ENCODE measurements around the gene ISG20L2. TPM values are rescaled to one million over a fixed set of nuclear protein-coding genes. Genes with fewer than 3 reads are reported as not detected.

Gene ISG20L2
- polyA plus RNA-seq, 1 of the 3 experiments (the other 2 are of a cell fraction) = 31.6 TPM

DNA sequence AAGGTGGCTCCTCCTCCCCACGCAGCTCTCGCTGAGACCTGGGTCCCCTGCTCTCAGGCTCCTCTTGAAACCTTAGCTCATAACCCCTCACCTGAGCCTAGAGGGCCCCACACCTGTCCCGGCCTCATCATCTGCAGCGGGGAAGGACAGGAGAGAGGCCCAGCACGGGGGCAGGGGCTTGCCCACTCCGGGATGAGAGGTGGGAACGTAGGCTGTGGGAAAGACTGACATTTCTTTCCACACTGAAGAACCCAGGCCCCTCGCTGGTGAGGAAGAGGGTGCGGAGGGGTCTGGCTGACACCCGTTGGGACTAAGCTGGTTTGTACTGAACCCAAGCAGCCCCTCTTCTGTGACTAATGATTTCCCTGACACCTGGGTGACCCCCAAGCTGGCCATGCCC, 37.4 kb downstream of the ISG20L2 start:
- peaks cover 11% of the 10 kb centered on the region for H3F3A ChIP-seq (replicated peaks; ENCODE audit: insufficient read depth)
- H4K20me1 ChIP-seq (ENCODE audit: insufficient read depth) = no peaks in the 10 kb centered on the region
- no peak overlapping the region for H3K4me3 ChIP-seq (ENCODE audit: low read depth in 2 of 2, low read length in 1 of 2)
- TF ChIP-seq NRF1 (IDR thresholded peaks at IDR 0.05; ENCODE audit: low read depth, low read length) (no peak), YY1 (IDR thresholded peaks at IDR 0.05; ENCODE audit: low read depth) (no peak), TAF1 (IDR thresholded peaks at IDR 0.05; ENCODE audit: borderline replicate concordance, low read depth, low read length) (no peak), REST (IDR thresholded peaks at IDR 0.05; ENCODE audit: low read depth, low read length) (no peak), RXRA (IDR thresholded peaks at IDR 0.05; ENCODE audit: borderline replicate concordance, low read depth) (no peak), SMC3 (IDR thresholded peaks at IDR 0.05; ENCODE audit: low read depth, low read length) (no peak)
- ChIA-PET CTCF (interaction anchor here (1.2 to 45.5 kb wide), 12 partner anchors 12 to 237 kb away, joined by 4 to 2702 read pairs (median 53); partner anchors contain the start of genes CRABP2, INSRR, ISG20L2 and METTL25B), POLR2A (interaction anchor here (1.4 to 4.3 kb wide), 4 partner anchors 10 to 38 kb away, joined by 6 to 57 read pairs (median 32); partner anchors contain the start of genes CRABP2, ISG20L2 and METTL25B)
- whole genome bisulfite sequencing (ENCODE audit: low lambda C conversion rate) = 92% methylated on average over 10 of the region's 10 CpGs
- H3K79me2 ChIP-seq (ENCODE audit: insufficient read depth) = no peaks in the 10 kb centered on the region
- no peaks in the 10 kb centered on the region for H3K9me3 ChIP-seq
- H3K4me2 ChIP-seq = no peak overlapping the region
- no peaks in the 10 kb centered on the region for H3K9me2 ChIP-seq
- H3K9ac ChIP-seq = no peak overlapping the region
- peaks cover 14 to 55% of the 10 kb centered on the region in 2 experiments; a peak in 3 of 4 replicates for H3K4me1 ChIP-seq (ENCODE audit: control insufficient read depth in 1 of 2, insufficient read depth in 2 of 2, low read depth in 1 of 2, low read length in 1 of 2)
- H3K27me3 ChIP-seq (ENCODE audit: insufficient read depth) = no peaks in the 10 kb centered on the region
- no peak for DNase-seq
- H2AFZ ChIP-seq (ENCODE audit: low read depth) = no peak overlapping the region
- H3K36me3 ChIP-seq (replicated peaks in 1 of 2; ENCODE audit: control insufficient read depth in 1 of 2, insufficient read depth in 2 of 2, low read length in 1 of 2) = no peaks in the 10 kb centered on the region
- H3K27ac ChIP-seq (ENCODE audit: low read depth in 2 of 2, low read length in 1 of 2) = peak overlapping the region in 1 of 2 experiments; percentile 86; a peak in 2 of 4 replicates

DNA sequence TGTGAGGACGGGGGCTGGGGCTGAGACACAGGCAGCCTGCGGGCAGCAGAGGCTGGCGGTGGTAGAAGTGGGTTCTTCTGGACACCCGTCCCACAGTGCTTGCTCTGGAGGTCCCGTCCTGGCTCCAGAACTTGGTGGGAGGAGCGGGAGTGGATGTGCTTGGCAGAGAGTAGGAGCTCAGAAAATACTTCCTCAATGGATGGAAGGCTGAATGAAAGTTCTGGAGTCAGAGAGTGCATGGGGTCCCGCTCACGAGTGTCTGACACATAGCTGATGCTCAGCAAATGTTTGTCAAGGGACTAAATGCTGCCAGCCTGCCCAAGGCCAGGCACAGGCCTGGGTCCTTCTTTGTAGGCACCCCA, 37.9 kb downstream of the ISG20L2 start:
- CTCF ChIA-PET = interaction anchor here (1.0 to 45.5 kb wide), 22 partner anchors 12 to 237 kb away, joined by 3 to 2702 read pairs (median 17); partner anchors contain the start of genes CRABP2, INSRR, ISG20L2 and METTL25B
- Histone ChIP-seq H3F3A (replicated peaks; ENCODE audit: insufficient read depth) (peaks cover 11% of the 10 kb centered on the region), H3K9me2 (no peaks in the 10 kb centered on the region), H4K20me1 (ENCODE audit: insufficient read depth) (no peaks in the 10 kb centered on the region), H3K9ac (no peak overlapping the region), H3K9me3 (no peaks in the 10 kb centered on the region), H3K79me2 (ENCODE audit: insufficient read depth) (no peaks in the 10 kb centered on the region), H3K4me2 (peak overlapping the region; percentile 82; the same call in 1 of the 2 replicates), H3K4me1 (ENCODE audit: control insufficient read depth in 1 of 2, insufficient read depth in 2 of 2, low read depth in 1 of 2, low read length in 1 of 2) (peaks cover 14 to 55% of the 10 kb centered on the region in 2 experiments; a peak in 3 of 4 replicates), H3K27ac (ENCODE audit: low read depth in 2 of 2, low read length in 1 of 2) (peak overlapping the region in 1 of 2 experiments; percentile 86; a peak in 1 of 4 replicates), H2AFZ (ENCODE audit: low read depth) (no peak overlapping the region), H3K27me3 (ENCODE audit: insufficient read depth) (no peaks in the 10 kb centered on the region), H3K4me3 (ENCODE audit: low read depth in 2 of 2, low read length in 1 of 2) (no peak overlapping the region), H3K36me3 (replicated peaks in 1 of 2; ENCODE audit: control insufficient read depth in 1 of 2, insufficient read depth in 2 of 2, low read length in 1 of 2) (no peaks in the 10 kb centered on the region)
- 89% methylated on average over 8 of the region's 8 CpGs for WGBS (ENCODE audit: low lambda C conversion rate)
- DNase-seq = no peak
- POLR2A ChIA-PET = interaction anchor here (1.2 to 4.3 kb wide), 9 partner anchors 14 to 166 kb away, joined by 4 to 57 read pairs (median 8); partner anchors contain the start of genes CRABP2, ISG20L2 and METTL25B
- TF ChIP-seq CHD2 (IDR thresholded peaks at IDR 0.05; ENCODE audit: low read length, partially characterized antibody) (no peak), USF1 (IDR thresholded peaks at IDR 0.05; ENCODE audit: borderline replicate concordance, low read depth) (no peak), SIN3A (IDR thresholded peaks at IDR 0.05; ENCODE audit: borderline replicate concordance, low read depth, low read length) (no peak), MEF2A (IDR thresholded peaks at IDR 0.05; ENCODE audit: borderline replicate concordance, low read depth) (no peak), ELF1 (IDR thresholded peaks at IDR 0.05) (no peak), YY1 (IDR thresholded peaks at IDR 0.05; ENCODE audit: low read depth) (no peak), REST (IDR thresholded peaks at IDR 0.05; ENCODE audit: low read depth, low read length) (no peak), GATA2 (CRISPR knock-in tag; IDR thresholded peaks at IDR 0.05) (no peak), FOXM1 (IDR thresholded peaks at IDR 0.05; ENCODE audit: low read depth) (no peak)
- TF ChIP-seq, protein P1, sequence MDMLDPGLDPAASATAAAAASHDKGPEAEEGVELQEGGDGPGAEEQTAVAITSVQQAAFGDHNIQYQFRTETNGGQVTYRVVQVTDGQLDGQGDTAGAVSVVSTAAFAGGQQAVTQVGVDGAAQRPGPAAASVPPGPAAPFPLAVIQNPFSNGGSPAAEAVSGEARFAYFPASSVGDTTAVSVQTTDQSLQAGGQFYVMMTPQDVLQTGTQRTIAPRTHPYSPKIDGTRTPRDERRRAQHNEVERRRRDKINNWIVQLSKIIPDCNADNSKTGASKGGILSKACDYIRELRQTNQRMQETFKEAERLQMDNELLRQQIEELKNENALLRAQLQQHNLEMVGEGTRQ (IDR thresholded peaks at IDR 0.05; ENCODE audit: borderline replicate concordance, low read depth, low read length) = no peak
- TF ChIP-seq, protein P2, sequence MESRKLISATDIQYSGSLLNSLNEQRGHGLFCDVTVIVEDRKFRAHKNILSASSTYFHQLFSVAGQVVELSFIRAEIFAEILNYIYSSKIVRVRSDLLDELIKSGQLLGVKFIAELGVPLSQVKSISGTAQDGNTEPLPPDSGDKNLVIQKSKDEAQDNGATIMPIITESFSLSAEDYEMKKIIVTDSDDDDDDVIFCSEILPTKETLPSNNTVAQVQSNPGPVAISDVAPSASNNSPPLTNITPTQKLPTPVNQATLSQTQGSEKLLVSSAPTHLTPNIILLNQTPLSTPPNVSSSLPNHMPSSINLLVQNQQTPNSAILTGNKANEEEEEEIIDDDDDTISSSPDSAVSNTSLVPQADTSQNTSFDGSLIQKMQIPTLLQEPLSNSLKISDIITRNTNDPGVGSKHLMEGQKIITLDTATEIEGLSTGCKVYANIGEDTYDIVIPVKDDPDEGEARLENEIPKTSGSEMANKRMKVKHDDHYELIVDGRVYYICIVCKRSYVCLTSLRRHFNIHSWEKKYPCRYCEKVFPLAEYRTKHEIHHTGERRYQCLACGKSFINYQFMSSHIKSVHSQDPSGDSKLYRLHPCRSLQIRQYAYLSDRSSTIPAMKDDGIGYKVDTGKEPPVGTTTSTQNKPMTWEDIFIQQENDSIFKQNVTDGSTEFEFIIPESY (IDR thresholded peaks at IDR 0.05; ENCODE audit: borderline replicate concordance, low read depth) = no peak

Data from SK-N-SH (cell line).